Measurements from ENCODE around the gene LAMB4. TPM values are rescaled to one million over a fixed set of nuclear protein-coding genes. Genes with fewer than 3 reads are reported as not detected.

LAMB4 gene
- polyA plus RNA-seq, 6 donors from 2014 or later: not detected

DNA sequence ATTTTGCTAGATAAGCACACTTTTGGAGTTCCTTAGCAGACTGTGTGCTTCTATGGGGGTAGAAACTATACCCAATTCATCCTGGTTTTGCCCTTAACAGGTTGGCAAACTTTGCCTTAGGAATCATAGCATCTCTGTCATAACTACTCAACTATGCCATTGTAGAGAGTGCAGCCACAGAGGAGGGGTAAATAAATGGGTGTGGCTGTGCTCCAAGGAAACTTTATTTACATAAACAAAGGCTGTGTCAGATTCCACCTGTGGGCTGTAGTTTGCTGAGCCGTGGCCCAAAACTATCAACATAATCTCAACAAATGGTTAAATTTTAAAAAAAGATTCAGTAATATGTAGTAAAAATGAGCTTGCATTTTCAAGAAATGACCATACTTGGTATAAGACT lies 75.6 kb downstream of the LAMB4 start:
- ATAC-seq (ENCODE audit: low read depth in 2 of 2): no peak
- peaks cover 3 to 14% (median 12%) of the 10 kb centered on the region in 3 donors for H3K27me3 Mint-ChIP-seq
- H3K4me3 Mint-ChIP-seq: no peak overlapping the region
- H3K4me1 Mint-ChIP-seq: no peaks in the 10 kb centered on the region
- H3K27ac Mint-ChIP-seq: no peak overlapping the region
- no peaks in the 10 kb centered on the region for H3K36me3 Mint-ChIP-seq
- DNase-seq: no peak
- H3K9me3 Mint-ChIP-seq: no peaks in the 10 kb centered on the region

DNA sequence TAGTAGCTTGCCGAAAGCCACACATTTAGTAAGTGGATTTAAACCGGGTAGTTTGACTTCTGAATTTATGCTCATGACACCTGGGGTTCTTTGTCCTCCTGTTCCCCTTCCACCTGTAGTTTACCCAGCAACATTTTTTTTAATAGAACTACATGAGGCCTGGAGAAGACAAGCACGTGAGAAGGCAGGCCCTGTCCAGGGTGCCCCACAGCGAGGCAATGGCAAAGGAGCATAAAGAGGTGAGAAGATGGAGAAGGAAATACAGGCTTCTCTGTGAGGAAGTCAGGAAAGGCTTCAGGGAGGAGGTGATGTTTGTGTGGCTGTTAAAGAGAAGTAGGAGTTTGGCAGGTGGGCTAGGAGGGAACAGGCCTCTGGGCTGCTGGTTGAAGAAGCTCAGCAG lies 76.9 kb downstream of the LAMB4 start:
- H3K9me3 Mint-ChIP-seq: no peaks in the 10 kb centered on the region
- H3K27ac Mint-ChIP-seq: no peak overlapping the region
- no peak for DNase-seq
- peaks cover 0 to 12% (median 9%) of the 10 kb centered on the region in 3 donors for H3K27me3 Mint-ChIP-seq
- H3K4me1 Mint-ChIP-seq: no peaks in the 10 kb centered on the region
- H3K4me3 Mint-ChIP-seq: no peak overlapping the region
- ATAC-seq (ENCODE audit: low read depth in 2 of 2): no peak
- H3K36me3 Mint-ChIP-seq: no peaks in the 10 kb centered on the region

DNA sequence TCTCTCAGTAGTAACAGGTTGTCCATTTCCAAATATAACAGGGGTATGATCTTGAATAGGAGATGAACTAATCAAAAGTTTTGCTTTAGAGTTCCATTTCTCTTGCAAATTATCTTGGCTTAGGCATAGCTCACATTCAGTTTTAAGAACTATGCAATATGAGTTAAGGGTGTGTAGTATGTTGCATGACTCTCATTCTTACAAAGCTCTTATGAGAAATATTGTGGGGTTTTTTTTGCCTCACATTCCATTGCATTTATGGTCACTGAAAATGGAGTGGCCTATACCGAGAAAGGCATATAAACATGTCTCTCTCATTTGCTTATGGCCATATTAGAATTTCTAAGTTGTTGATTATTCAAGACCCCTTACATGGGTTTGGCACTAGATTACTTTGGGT lies 78.7 kb downstream of the LAMB4 start:
- Mint-ChIP-seq H3K4me1 (peaks cover 4 to 6% (median 4%) of the 10 kb centered on the region in 3 donors), H3K36me3 (no peaks in the 10 kb centered on the region), H3K27me3 (peaks cover 0 to 8% (median 4%) of the 10 kb centered on the region in 3 donors), H3K4me3 (no peak overlapping the region), H3K27ac (no peak overlapping the region), H3K9me3 (no peaks in the 10 kb centered on the region)
- ATAC-seq (ENCODE audit: low read depth in 2 of 2): no peak
- no peak for DNase-seq

DNA sequence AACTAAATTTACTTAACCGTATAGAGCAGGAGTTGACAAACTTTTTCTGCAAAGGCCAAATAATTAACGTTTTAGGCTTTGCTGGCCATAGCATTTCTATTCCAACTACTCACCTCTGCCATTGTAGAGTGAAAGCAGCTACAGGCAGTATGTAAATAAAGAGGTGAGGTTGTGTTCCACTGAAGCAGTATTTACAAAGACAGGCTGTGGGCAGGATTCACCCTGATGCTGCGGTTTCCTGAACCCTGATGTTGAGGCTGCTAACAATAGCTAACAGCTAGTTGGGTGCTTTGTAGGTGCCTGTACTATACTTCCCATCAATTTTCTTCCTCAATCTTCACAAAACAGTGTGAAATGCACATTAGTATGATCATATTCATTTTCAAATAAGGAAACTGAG lies 80.2 kb downstream of the LAMB4 start:
- ATAC-seq (ENCODE audit: low read depth in 2 of 2) (no peak), DNase-seq (no peak)
- Mint-ChIP-seq H3K36me3 (no peaks in the 10 kb centered on the region), H3K4me3 (no peak overlapping the region), H3K4me1 (peaks cover 4 to 6% (median 4%) of the 10 kb centered on the region in 3 donors), H3K27me3 (peaks cover 0 to 8% (median 0%) of the 10 kb centered on the region in 3 donors), H3K27ac (no peak overlapping the region), H3K9me3 (no peaks in the 10 kb centered on the region)

DNA sequence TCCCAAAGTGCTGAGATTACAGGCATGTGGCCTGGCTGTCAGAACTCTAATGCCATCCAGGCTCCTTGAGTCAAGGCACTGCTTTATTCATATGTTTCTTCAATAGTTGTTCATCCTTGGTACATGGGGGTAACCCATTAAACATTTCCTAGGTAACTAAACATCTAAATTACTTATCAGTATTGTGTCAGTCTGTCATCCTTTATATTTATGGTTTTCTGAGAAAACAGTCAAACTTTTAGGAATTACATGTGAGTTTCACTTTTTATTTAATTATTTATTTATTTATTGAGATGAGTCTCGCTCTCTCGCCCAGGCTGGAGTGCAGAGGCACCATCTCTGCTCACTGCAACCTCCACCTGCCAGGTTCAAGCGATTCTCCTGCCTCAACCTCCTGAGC lies 81.7 kb downstream of the LAMB4 start:
- peak overlapping the region in 1 of 8 donors; percentile 67 for H3K4me3 Mint-ChIP-seq
- H3K4me1 Mint-ChIP-seq: peaks cover 4 to 6% (median 4%) of the 10 kb centered on the region in 3 donors
- H3K27ac Mint-ChIP-seq: peak overlapping the region in 1 of 6 donors; percentile 33
- H3K9me3 Mint-ChIP-seq: no peaks in the 10 kb centered on the region
- peaks cover 0 to 3% (median 0%) of the 10 kb centered on the region in 3 donors for H3K27me3 Mint-ChIP-seq
- ATAC-seq (ENCODE audit: low read depth in 2 of 2): no peak
- no peaks in the 10 kb centered on the region for H3K36me3 Mint-ChIP-seq
- DNase-seq: no peak

DNA sequence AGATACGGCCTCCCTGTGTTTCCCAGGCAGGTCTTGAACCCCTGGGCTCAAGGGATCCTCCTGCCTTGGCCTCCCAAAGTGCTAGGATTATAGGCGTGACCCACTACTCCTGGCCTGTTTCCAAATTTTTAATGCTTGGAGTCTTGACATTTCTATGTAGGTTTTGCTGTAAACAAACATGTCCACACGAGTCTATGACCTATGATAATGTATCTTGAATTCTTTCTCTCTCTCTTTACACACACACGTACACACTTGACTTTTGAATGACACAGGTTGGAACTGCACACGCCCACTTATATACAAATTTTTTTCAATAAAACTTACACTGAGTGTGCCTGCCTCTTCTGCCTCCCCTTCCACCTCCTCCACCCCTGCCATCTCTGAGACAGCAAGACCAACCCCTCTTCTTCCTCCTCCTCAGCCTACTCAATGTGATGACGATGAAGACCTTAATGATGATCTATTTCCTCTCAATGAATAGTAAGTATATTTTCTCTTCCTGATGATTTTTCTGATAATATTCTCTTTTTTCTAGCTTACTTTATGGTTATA lies 83.1 kb downstream of the LAMB4 start:
- Mint-ChIP-seq H3K36me3 (no peaks in the 10 kb centered on the region), H3K4me1 (peaks cover 4 to 6% (median 4%) of the 10 kb centered on the region in 3 donors), H3K27ac (peak overlapping the region in 1 of 6 donors; percentile 70), H3K9me3 (no peaks in the 10 kb centered on the region), H3K27me3 (no peaks in the 10 kb centered on the region), H3K4me3 (no peak overlapping the region)
- no peak for ATAC-seq (ENCODE audit: low read depth in 2 of 2)
- DNase-seq: no peak

DNA sequence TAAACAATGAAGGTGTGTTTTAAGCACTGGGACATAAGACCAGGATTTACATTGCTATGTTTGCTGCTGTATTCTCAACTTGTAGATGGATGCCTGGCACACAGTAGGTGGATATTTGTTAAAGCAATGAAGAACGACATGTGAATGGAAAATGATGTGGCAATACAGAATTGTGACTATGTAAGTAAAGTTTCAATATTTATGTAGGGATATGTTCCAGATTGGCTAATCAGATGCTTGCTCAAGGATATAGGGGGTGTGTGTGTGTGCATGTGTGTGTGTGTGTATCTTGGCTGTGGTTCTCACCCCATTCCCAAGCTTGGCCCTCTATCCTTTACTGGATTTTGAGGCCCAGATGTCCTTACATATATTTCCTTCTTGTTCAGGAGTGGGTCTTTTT lies 84.5 kb downstream of the LAMB4 start:
- Mint-ChIP-seq H3K4me1 (peaks cover 4 to 6% (median 4%) of the 10 kb centered on the region in 3 donors), H3K27me3 (peaks cover 0 to 9% (median 0%) of the 10 kb centered on the region in 3 donors), H3K36me3 (no peaks in the 10 kb centered on the region), H3K9me3 (no peaks in the 10 kb centered on the region), H3K4me3 (no peak overlapping the region), H3K27ac (peak overlapping the region in 2 of 6 donors; percentile 22 to 71)
- ATAC-seq (ENCODE audit: low read depth in 2 of 2) (no peak), DNase-seq (no peak)

DNA sequence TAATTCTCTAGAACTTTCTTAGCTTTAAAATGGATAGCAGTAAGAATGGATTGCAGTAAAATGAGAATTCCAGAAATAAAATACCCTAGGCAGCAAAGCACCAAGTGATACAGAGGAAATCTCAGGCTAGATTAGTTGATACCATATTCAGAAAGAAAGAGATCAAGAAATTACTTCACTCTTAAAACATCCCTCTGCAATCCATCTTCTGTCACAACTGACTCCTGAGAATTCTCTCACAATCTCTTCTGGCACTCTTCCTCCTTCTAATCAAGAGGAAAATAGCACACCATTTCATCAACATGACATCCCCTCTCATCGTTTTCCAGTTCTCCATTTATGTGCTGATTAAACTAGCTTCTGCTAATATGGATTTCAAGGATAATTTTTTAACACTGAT lies 85.0 kb downstream of the LAMB4 start:
- H3K4me1 Mint-ChIP-seq: peaks cover 4 to 6% (median 4%) of the 10 kb centered on the region in 3 donors
- H3K27me3 Mint-ChIP-seq: peaks cover 0 to 9% (median 0%) of the 10 kb centered on the region in 3 donors
- no peak for DNase-seq
- no peak for ATAC-seq (ENCODE audit: low read depth in 2 of 2)
- H3K4me3 Mint-ChIP-seq: no peak overlapping the region
- no peaks in the 10 kb centered on the region for H3K36me3 Mint-ChIP-seq
- H3K27ac Mint-ChIP-seq: peak overlapping the region in 2 of 6 donors; percentile 68 to 78
- H3K9me3 Mint-ChIP-seq: no peaks in the 10 kb centered on the region

DNA sequence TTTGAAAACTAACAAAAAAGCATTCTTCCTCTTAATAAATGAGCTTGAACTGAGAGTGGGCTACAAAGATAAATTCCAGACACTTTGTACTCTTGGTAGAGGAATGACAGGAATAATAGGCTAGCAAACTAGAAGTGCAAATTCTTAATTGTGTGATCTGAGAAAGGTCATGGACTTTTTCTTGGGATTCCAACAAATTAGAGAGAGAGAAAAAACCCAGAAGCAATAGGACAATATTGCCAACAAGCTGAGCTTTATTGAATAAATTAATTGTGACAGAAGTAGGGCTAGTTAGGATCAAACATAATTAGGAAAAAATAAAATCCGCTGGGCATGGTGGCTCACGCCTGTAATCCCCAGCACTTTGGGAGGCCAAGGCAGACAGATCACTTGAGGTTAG lies 85.8 kb downstream of the LAMB4 start:
- peaks cover 4 to 6% (median 4%) of the 10 kb centered on the region in 3 donors for H3K4me1 Mint-ChIP-seq
- H3K27me3 Mint-ChIP-seq: peaks cover 0 to 9% (median 0%) of the 10 kb centered on the region in 3 donors
- DNase-seq (no peak), ATAC-seq (ENCODE audit: low read depth in 2 of 2) (no peak)
- H3K36me3 Mint-ChIP-seq: no peaks in the 10 kb centered on the region
- no peak overlapping the region for H3K4me3 Mint-ChIP-seq
- no peaks in the 10 kb centered on the region for H3K9me3 Mint-ChIP-seq
- H3K27ac Mint-ChIP-seq: no peak overlapping the region

DNA sequence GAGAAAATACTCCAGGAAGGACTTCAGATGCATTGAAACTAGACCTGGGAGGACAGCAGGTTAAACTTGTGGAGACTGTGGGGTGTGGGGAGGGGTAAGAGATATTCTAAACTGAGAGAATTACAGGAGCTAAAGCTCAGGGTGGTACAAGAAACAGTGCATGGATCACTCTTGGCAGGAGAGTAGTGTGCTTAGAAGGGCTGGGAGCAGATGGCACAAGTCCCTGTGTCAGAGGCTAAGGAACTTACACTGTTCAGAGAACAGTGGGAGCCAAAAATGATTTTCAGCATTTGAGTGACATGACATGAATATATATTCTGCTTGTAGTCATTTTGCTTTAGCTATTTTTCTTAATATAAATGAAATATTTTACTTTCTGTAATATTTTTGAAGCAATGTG lies 91.2 kb downstream of the LAMB4 start:
- Mint-ChIP-seq H3K9me3 (no peaks in the 10 kb centered on the region), H3K27ac (no peak overlapping the region), H3K36me3 (no peaks in the 10 kb centered on the region), H3K4me3 (no peak overlapping the region), H3K27me3 (peaks cover 0 to 20% (median 0%) of the 10 kb centered on the region in 3 donors), H3K4me1 (no peaks in the 10 kb centered on the region)
- DNase-seq: no peak
- ATAC-seq (ENCODE audit: low read depth in 2 of 2): no peak

DNA sequence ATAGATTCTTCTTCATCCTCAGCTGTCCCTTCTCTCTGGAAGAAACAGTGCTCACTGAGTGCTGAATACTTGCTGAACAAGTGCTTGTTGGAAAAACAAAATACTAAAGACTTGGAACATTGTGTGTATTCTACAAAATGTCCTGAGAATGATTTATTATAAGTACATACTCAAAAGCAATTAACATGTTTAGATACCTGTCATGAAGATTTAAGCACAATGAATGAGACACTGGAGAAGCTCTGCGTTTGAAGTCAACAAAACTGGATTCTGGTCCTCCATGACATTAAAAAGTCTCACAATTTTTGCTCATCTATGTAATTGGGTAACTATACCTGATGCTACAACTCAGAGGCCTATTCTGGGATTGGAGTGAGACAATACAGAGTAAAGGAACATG lies 92.4 kb downstream of the LAMB4 start:
- no peak for DNase-seq
- peaks cover 0 to 24% (median 0%) of the 10 kb centered on the region in 3 donors for H3K27me3 Mint-ChIP-seq
- no peaks in the 10 kb centered on the region for H3K4me1 Mint-ChIP-seq
- H3K27ac Mint-ChIP-seq: no peak overlapping the region
- no peaks in the 10 kb centered on the region for H3K36me3 Mint-ChIP-seq
- no peak for ATAC-seq (ENCODE audit: low read depth in 2 of 2)
- no peak overlapping the region for H3K4me3 Mint-ChIP-seq
- H3K9me3 Mint-ChIP-seq: no peaks in the 10 kb centered on the region

DNA sequence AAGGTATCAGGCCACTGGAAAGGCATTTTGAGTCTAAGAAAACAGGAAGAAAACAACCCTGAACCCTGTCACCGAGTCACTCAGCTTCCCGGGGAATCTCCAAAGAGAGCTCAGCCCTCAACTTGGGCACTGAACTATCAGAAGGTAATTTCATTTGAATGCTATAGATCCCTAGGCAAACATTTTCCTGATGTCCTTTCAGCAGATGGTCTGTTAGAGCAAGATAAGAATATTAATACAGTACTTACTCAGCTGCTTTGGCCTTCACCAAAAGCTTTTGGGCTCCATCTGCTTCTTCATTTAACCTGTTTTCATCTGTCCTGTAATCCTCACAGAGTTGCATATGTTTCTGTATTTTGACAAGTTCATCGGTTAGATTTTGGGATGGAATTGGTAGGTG lies 93.0 kb downstream of the LAMB4 start:
- no peak for ATAC-seq (ENCODE audit: low read depth in 2 of 2)
- Mint-ChIP-seq H3K27me3 (peaks cover 0 to 24% (median 0%) of the 10 kb centered on the region in 3 donors), H3K27ac (no peak overlapping the region), H3K36me3 (no peaks in the 10 kb centered on the region), H3K4me1 (no peaks in the 10 kb centered on the region), H3K4me3 (no peak overlapping the region), H3K9me3 (no peaks in the 10 kb centered on the region)
- DNase-seq: no peak

DNA sequence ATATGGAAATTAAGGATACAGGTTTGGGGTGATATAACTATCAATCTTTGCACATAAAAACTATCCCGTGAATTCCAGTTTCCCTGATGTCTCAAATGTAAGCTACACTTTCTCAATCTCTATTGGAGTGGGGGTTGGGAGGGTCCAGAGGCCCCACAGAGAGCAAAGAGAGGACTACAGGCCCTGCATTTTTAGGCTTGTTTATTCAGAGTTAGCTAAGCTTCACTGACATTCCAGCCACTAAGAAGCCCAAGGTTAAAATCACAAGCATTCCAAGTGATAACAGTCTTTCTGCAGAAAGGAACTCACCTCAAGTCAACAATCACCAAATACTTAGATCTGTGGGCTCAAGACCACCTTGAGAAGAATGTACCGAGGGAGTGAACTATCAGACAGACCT lies 95.6 kb downstream of the LAMB4 start:
- no peaks in the 10 kb centered on the region for H3K4me1 Mint-ChIP-seq
- no peak overlapping the region for H3K27ac Mint-ChIP-seq
- H3K27me3 Mint-ChIP-seq: peaks cover 0 to 20% (median 10%) of the 10 kb centered on the region in 3 donors
- H3K36me3 Mint-ChIP-seq: no peaks in the 10 kb centered on the region
- ATAC-seq (ENCODE audit: low read depth in 2 of 2) (no peak), DNase-seq (no peak)
- H3K4me3 Mint-ChIP-seq: no peak overlapping the region
- H3K9me3 Mint-ChIP-seq: no peaks in the 10 kb centered on the region

DNA sequence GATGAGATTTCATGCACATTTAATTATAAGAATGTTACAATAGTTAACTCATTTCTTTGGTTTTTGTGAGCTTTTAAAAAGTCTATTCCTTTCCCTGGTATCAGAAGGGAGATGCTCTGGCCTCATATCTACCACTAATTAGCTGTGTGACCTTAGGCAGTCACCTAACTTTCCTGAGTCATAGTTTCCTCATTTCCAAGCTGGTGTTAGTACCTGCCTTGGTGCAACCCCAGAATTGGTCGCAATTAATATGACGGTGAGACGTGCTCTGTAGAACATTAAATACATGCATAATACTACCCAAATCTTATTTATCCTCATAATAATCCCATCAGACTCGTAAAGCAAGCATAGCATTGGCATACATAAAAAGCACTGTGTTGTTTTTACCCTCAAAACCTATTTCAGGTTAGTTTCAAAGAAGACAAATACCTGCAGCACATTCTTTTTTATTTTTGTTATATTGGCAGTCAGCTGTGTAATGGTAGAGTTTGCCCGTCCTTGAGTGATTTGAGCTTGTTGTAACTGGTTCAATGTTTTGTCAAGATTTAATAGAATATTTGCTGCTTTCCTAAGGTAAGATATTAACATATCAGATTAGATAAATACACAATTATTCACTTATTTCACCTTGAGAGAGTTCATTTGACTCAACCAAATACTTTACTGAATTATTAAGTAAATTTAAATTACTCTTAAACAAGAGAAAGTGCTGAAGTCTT lies 96.2 kb downstream of the LAMB4 start:
- no peaks in the 10 kb centered on the region for H3K4me1 Mint-ChIP-seq
- ATAC-seq (ENCODE audit: low read depth in 2 of 2): no peak
- no peak overlapping the region for H3K27ac Mint-ChIP-seq
- no peaks in the 10 kb centered on the region for H3K9me3 Mint-ChIP-seq
- H3K4me3 Mint-ChIP-seq: no peak overlapping the region
- peaks cover 0 to 22% (median 16%) of the 10 kb centered on the region in 3 donors for H3K27me3 Mint-ChIP-seq
- DNase-seq: no peak
- no peaks in the 10 kb centered on the region for H3K36me3 Mint-ChIP-seq

All from naive B cell (primary cell).